H1 (cell line): Measurements from ENCODE around the gene APBA2. TPM values are rescaled to one million over a fixed set of nuclear protein-coding genes. Genes with fewer than 3 reads are reported as not detected.

Source experiments
- CTCF ChIA-PET: fragments of 300-600 bp; sonication (Branson Sonifier 250); formaldehyde crosslinking; loops from one replicate; lab custom pipeline; 2021; ENCODE audit not compliant: partially characterized antibody; lab: Charles Lee
- POLR2A ChIA-PET: fragments of 300-600 bp; sonication (Branson Sonifier 250); formaldehyde crosslinking; loops from one replicate; lab custom pipeline; 2021; ENCODE audit warnings: inconsistent platforms; ENCODE audit not compliant: partially characterized antibody; lab: Charles Lee
- DNase-seq, 2 experiments: peaks; one replicate each; pipeline versions ENCODE4 v3.0.0 to v3.0.0-alpha.2; 2010 to 2022; ENCODE audit warnings: low spot score in 2 of 2, low read depth in 1 of 2, mixed read lengths in 1 of 2
- FAIRE-seq: peaks from 2 replicates; lab custom pipeline; 2011; peaks lifted over from hg19 to GRCh38; lab: Jason Lieb, UNC
- H2AFZ ChIP-seq: 2 replicates; pipeline ENCODE4 v1.8.1; 2012; ENCODE audit warnings: low read length, inconsistent platforms
- H2AK5ac ChIP-seq: 2 replicates; pipeline ENCODE4 v1.6.1; 2013; ENCODE audit warnings: low read depth, low read length
- H2BK120ac ChIP-seq: replicated peaks from 2 replicates; pipeline ENCODE3; 2013; ENCODE audit warnings: low read depth, low read length, inconsistent platforms
- H2BK12ac ChIP-seq: 2 replicates; pipeline ENCODE4 v1.6.1; 2013; ENCODE audit warnings: low read depth, low read length
- H2BK15ac ChIP-seq: 2 replicates; pipeline ENCODE4 v1.6.1; 2013; ENCODE audit warnings: low read length
- H2BK20ac ChIP-seq: 2 replicates; pipeline ENCODE4 v1.6.1; 2013; ENCODE audit warnings: low read length
- H2BK5ac ChIP-seq: 2 replicates; pipeline ENCODE4 v1.6.1; 2013; ENCODE audit warnings: low read depth, low read length
- H3K14ac ChIP-seq: 2 replicates; pipeline ENCODE4 v1.6.1; 2013; ENCODE audit warnings: inconsistent platforms; ENCODE audit not compliant: insufficient read length
- H3K18ac ChIP-seq: 2 replicates; pipeline ENCODE4 v1.6.1; 2013; ENCODE audit warnings: low read length; ENCODE audit errors: extremely low read depth
- H3K23ac ChIP-seq: 2 replicates; pipeline ENCODE4 v1.6.1; 2013; ENCODE audit warnings: inconsistent platforms; ENCODE audit not compliant: insufficient read length
- H3K23me2 ChIP-seq: 2 replicates; pipeline ENCODE4 v1.6.1; 2013; ENCODE audit warnings: low read depth, low read length
- H3K27ac ChIP-seq: 2 replicates; pipeline ENCODE4 v1.6.1; 2011; ENCODE audit warnings: low read depth, low read length, inconsistent platforms
- H3K27me3 ChIP-seq, 4 experiments: replicated peaks in 1 of 4; 1 replicate in 1 of 4; 2 replicates in 3 of 4; pipeline versions ENCODE4 v1.6.1 to v1.8.1; 2011 to 2013; ENCODE audit warnings: low read length in 3 of 4, mild to moderate bottlenecking in 3 of 4, inconsistent platforms in 2 of 4, mixed read lengths in 2 of 4, moderate library complexity in 1 of 4; ENCODE audit not compliant: control insufficient read depth in 3 of 4, insufficient read depth in 3 of 4; ENCODE audit errors: extremely low read depth in 1 of 4
- H3K36me3 ChIP-seq, 4 experiments: 2 replicates each; pipeline versions ENCODE4 v1.6.1 to v1.8.1; 2011 to 2013; ENCODE audit warnings: mild to moderate bottlenecking in 4 of 4, low read length in 3 of 4, moderate library complexity in 2 of 4, control low read depth in 1 of 4, inconsistent platforms in 1 of 4; ENCODE audit not compliant: insufficient read depth in 4 of 4, control insufficient read depth in 2 of 4
- H3K4ac ChIP-seq: replicated peaks from 2 replicates; pipeline ENCODE3; 2013; ENCODE audit warnings: low read length, low read depth, mixed read lengths, inconsistent platforms; ENCODE audit not compliant: insufficient read length
- H3K4me1 ChIP-seq, 4 experiments: replicated peaks in 1 of 4; 1 replicate in 1 of 4; 2 replicates in 3 of 4; pipeline versions ENCODE4 v1.6.1 to v1.8.1; 2011 to 2013; ENCODE audit warnings: low read length in 3 of 4, inconsistent platforms in 2 of 4, mixed read lengths in 1 of 4; ENCODE audit not compliant: insufficient read depth in 4 of 4, control insufficient read depth in 3 of 4
- H3K4me2 ChIP-seq, 2 experiments: 2 replicates each; pipeline versions ENCODE4 v1.6.1 to v1.8.1; 2011 to 2013; ENCODE audit warnings: low read depth in 2 of 2, low read length in 2 of 2, control low read depth in 1 of 2, inconsistent platforms in 1 of 2, mild to moderate bottlenecking in 1 of 2; ENCODE audit not compliant: insufficient read depth in 1 of 2
- H3K4me3 ChIP-seq, 4 experiments: fragments of 200-600, 300-600 bp in 1 of 4; sonication (generic), shearing (Covaris generic), sonication (Bioruptor Twin) in 1 of 4; 2 replicates each; pipeline versions ENCODE4 v1.5.1 to v1.8.1; 2011 to 2016; ENCODE audit warnings: low read length in 4 of 4, low read depth in 3 of 4, control low read depth in 2 of 4, inconsistent platforms in 2 of 4, mild to moderate bottlenecking in 2 of 4, mixed read lengths in 1 of 4, moderate library complexity in 1 of 4; ENCODE audit not compliant: insufficient read depth in 2 of 4; ENCODE audit errors: extremely low read depth in 1 of 4
- H3K56ac ChIP-seq: replicated peaks from 2 replicates; pipeline ENCODE3; 2013; ENCODE audit warnings: low read depth, mild to moderate bottlenecking, mixed read lengths, low read length, inconsistent platforms; ENCODE audit not compliant: insufficient read length
- H3K79me1 ChIP-seq: 2 replicates; pipeline ENCODE4 v1.6.1; 2013; ENCODE audit warnings: low read depth, low read length, control low read depth
- H3K79me2 ChIP-seq, 2 experiments: 2 replicates each; pipeline versions ENCODE4 v1.6.1 to v1.8.1; 2012 to 2013; ENCODE audit warnings: low read length in 2 of 2, mild to moderate bottlenecking in 2 of 2, inconsistent platforms in 1 of 2; ENCODE audit not compliant: insufficient read depth in 2 of 2, control insufficient read depth in 1 of 2
- H3K9ac ChIP-seq, 4 experiments: replicated peaks in 1 of 4; 1 replicate in 1 of 4; 2 replicates in 3 of 4; pipeline versions ENCODE4 v1.6.1 to v1.8.1; 2011 to 2013; ENCODE audit warnings: low read depth in 3 of 4, low read length in 3 of 4, control low read depth in 2 of 4, mild to moderate bottlenecking in 2 of 4, moderate library complexity in 2 of 4, inconsistent platforms in 1 of 4; ENCODE audit errors: extremely low read depth in 1 of 4
- H3K9me3 ChIP-seq, 2 experiments: 2 replicates each; pipeline versions ENCODE4 v1.6.1 to v1.8.1; 2012 to 2013; ENCODE audit warnings: mild to moderate bottlenecking in 2 of 2, moderate library complexity in 2 of 2, control low read depth in 1 of 2, inconsistent platforms in 1 of 2, low read depth in 1 of 2, low read length in 1 of 2, mixed read lengths in 1 of 2; ENCODE audit not compliant: insufficient read depth in 2 of 2
- H4K20me1 ChIP-seq, 2 experiments: replicated peaks in 1 of 2; 2 replicates each; pipeline versions ENCODE3 to v1.8.1; 2011 to 2013; ENCODE audit warnings: inconsistent platforms in 2 of 2, low read length in 2 of 2, mild to moderate bottlenecking in 1 of 2; ENCODE audit not compliant: insufficient read depth in 2 of 2, control insufficient read depth in 1 of 2
- H4K5ac ChIP-seq: 2 replicates; pipeline ENCODE4 v1.6.1; 2013; ENCODE audit warnings: low read length, low read depth, mixed read lengths, inconsistent platforms; ENCODE audit not compliant: insufficient read length
- H4K8ac ChIP-seq: 2 replicates; pipeline ENCODE4 v1.8.0; 2013; ENCODE audit warnings: mild to moderate bottlenecking, moderate library complexity, low read length, inconsistent platforms; ENCODE audit not compliant: insufficient read depth; ENCODE audit errors: extremely low read depth
- H4K91ac ChIP-seq: replicated peaks from 2 replicates; pipeline ENCODE3; 2013; ENCODE audit warnings: low read length, mixed read lengths, inconsistent platforms; ENCODE audit not compliant: insufficient read length
- CHD1 ChIP-seq: IDR thresholded peaks from 2 replicates; pipeline ENCODE4 v1.6.1; 2012; ENCODE audit warnings: low read depth, low read length, improper control_type of control experiment
- KDM5A ChIP-seq: fragments of 200-600 bp; IDR thresholded peaks from 2 replicates; pipeline ENCODE4 v1.7.1; 2012; ENCODE audit warnings: mild to moderate bottlenecking, low read length, inconsistent platforms, mixed read lengths
- NANOG ChIP-seq: IDR thresholded peaks from 2 replicates; pipeline ENCODE4 v1.6.1; 2011; ENCODE audit warnings: low read length, low read depth, mild to moderate bottlenecking, inconsistent platforms; ENCODE audit not compliant: insufficient read depth, poor library complexity, severe bottlenecking
- PHF8 ChIP-seq: fragments of 200-600 bp; sonication (generic); conservative IDR thresholded peaks from 2 replicates; pipeline ENCODE4 v1.7.1; 2012; ENCODE audit warnings: low read depth, mild to moderate bottlenecking, inconsistent platforms, low read length, moderate library complexity
- POLR2A ChIP-seq, 2 experiments: IDR thresholded peaks; 1 replicate in 1 of 2; 2 replicates in 1 of 2; pipeline ENCODE4 v1.6.1; 2011; ENCODE audit warnings: low read depth in 2 of 2, low read length in 2 of 2, mild to moderate bottlenecking in 2 of 2; ENCODE audit errors: control extremely low read depth in 1 of 2
- POU5F1 ChIP-seq: IDR thresholded peaks from 2 replicates; pipeline ENCODE4 v1.6.1; 2011; ENCODE audit warnings: low read depth, mild to moderate bottlenecking, low read length, moderate library complexity
- YY1 ChIP-seq: IDR thresholded peaks from 2 replicates; pipeline ENCODE4 v1.6.1; 2011; ENCODE audit warnings: low read depth, mild to moderate bottlenecking, low read length
- WGBS, 2 experiments: shearing (Covaris generic) in 1 of 2; methylation state at CpG; one replicate each; pipeline versions ENCODE4 v1.1.6 to v1.1.7; 2013 to 2015; ENCODE audit warnings: low lambda C conversion rate in 2 of 2, mixed read lengths in 2 of 2, inconsistent platforms in 1 of 2, low coverage in 1 of 2, missing lambda C conversion rate in 1 of 2; ENCODE audit not compliant: insufficient replicate concordance in 2 of 2, insufficient coverage in 1 of 2, insufficient read length in 1 of 2; ENCODE audit errors: extremely low coverage in 1 of 2, missing lambda C conversion rate in 1 of 2; 5-methylcytosine and 5-hydroxymethylcytosine counted together
- polyA plus RNA-seq, 7 experiments: library from polyadenylated mRNA; depleted of rRNA in 3 of 7; stranded (reverse) in 5 of 7; unstranded in 2 of 7; fragments of >200 nt in 5 of 7; fragments of 200-250 nt in 2 of 7; gene quantifications; 1 replicate in 5 of 7; 2 replicates in 1 of 7; 4 replicates in 1 of 7; pipeline versions ENCODE4 v1.2.1 to v1.2.3, GENCODE V29; 2011 to 2013; ENCODE audit warnings: missing spikeins in 2 of 7, mixed read lengths in 2 of 7
- total RNA-seq: library from RNA; stranded (reverse); fragmentation: NEBNext Ultra II Directional; extraction: Animal tissue kit (Norgen Biotek cat#: 25700); gene quantifications from 2 replicates; pipeline ENCODE4 v1.2.1, GENCODE V29; 2021

APBA2 gene
- total and polyA plus RNA-seq, 2 of the 8 experiments (the other 6 are each of a cell fraction or from before 2014, with no cell fraction given), result 15.5 to 19.0 TPM

DNA sequence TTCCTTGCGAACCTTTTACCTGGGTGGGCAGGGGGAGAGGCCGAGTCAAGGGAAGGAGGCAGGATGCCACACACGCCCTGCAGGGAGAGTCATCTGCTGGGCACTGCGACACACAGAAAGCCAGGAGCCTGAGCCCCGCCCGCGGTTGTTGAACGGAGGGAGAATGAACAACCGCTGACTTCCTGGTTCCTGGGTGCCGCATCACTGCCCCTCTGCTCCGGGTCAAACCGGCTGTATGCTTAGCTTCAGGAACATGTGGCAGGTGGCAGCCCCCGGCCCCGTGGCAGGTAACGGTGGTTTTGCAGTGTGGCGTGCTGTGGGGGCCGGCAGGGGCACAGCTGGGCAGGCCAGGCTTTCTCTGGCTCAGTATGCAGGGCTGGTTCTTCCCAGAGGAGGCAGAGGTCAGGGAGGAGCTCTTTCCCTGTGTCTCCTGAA is 33.4 kb downstream of the APBA2 start:
- H3K23ac ChIP-seq, result no peak overlapping the region
- peaks cover 0 to 12% (median 7%) of the 10 kb centered on the region in 4 experiments; a peak in 5 of 7 replicates for H3K4me1 ChIP-seq
- H2BK20ac ChIP-seq, result no peak overlapping the region
- peak overlapping the region in 1 of 2 experiments; percentile 49; a peak in 1 of 4 replicates for H3K4me2 ChIP-seq
- CTCF ChIA-PET, result interaction anchor here (0.8 to 6.9 kb wide), 6 partner anchors 11 to 358 kb away, joined by 3 to 78 read pairs (median 3); no protein-coding TSS in a partner anchor
- no peak overlapping the region for H3K14ac ChIP-seq
- H4K91ac ChIP-seq, result peak overlapping the region; percentile 62
- 0 out of 8 replicates have a peak overlapping the region, but pooled peaks of 1 of the 4 experiments have one; percentile 40 for H3K4me3 ChIP-seq
- H3K27me3 ChIP-seq, result no peaks in the 10 kb centered on the region
- no peak overlapping the region for H2BK120ac ChIP-seq
- H2AFZ ChIP-seq, result no peak overlapping the region
- H4K5ac ChIP-seq, result no peak overlapping the region
- no peaks in the 10 kb centered on the region for H3K79me2 ChIP-seq
- H3K27ac ChIP-seq, result no peak overlapping the region
- no peak overlapping the region for H3K18ac ChIP-seq
- no peak overlapping the region for H2BK12ac ChIP-seq
- peaks cover 11% of the 10 kb centered on the region; the same call in 1 of the 2 replicates for H3K23me2 ChIP-seq
- H3K36me3 ChIP-seq, result no peaks in the 10 kb centered on the region; a peak in 1 of 8 replicates
- H3K4ac ChIP-seq, result no peak overlapping the region
- H3K56ac ChIP-seq, result peak overlapping the region; percentile 6
- TF ChIP-seq NANOG, result no peak
- TF ChIP-seq PHF8, result no peak
- no peak for TF ChIP-seq POU5F1
- no peak for TF ChIP-seq POLR2A (IDR thresholded peaks at IDR 0.05; ENCODE audit: control extremely low read depth in 1 of 2, low read depth in 2 of 2, low read length in 2 of 2)
- no peak for TF ChIP-seq CHD1
- TF ChIP-seq KDM5A, result no peak
- TF ChIP-seq YY1, result no peak
- H2AK5ac ChIP-seq, result no peak overlapping the region
- H3K79me1 ChIP-seq, result peaks cover 8% of the 10 kb centered on the region
- POLR2A ChIA-PET, result interaction anchor here (1.6 kb wide), 1 partner anchor 11 kb away, joined by 4 read pairs; no protein-coding TSS in a partner anchor
- 88% methylated on average over 17 of the region's 17 CpGs; no CpG with 5 or more reads in 1 of the 2 experiments for WGBS, 2 experiments
- no peak for FAIRE-seq
- peaks cover 0 to 11% of the 10 kb centered on the region in 2 experiments for H4K20me1 ChIP-seq
- H4K8ac ChIP-seq, result peak overlapping the region; percentile 84
- no peaks in the 10 kb centered on the region for H3K9me3 ChIP-seq
- no peak for DNase-seq
- no peak overlapping the region; the same call in 1 of the 2 replicates for H2BK15ac ChIP-seq
- no peak overlapping the region for H2BK5ac ChIP-seq
- H3K9ac ChIP-seq, result no peak overlapping the region; a peak in 1 of 7 replicates
